IMR-90 (cell line): ENCODE data around the gene COL5A3. TPM values are rescaled to one million over a fixed set of nuclear protein-coding genes. Genes with fewer than 3 reads are reported as not detected.

Source experiments
- ATAC-seq: fragments of 200-7000 bp; cut with Tn5 transposase; 2 replicates; pipeline ENCODE4 v1.9.1; 2020; ENCODE audit warnings: low read depth, mild to moderate bottlenecking, moderate library complexity
- BruUV-seq: library from RNA; stranded (reverse); fragments of 400-500 nt; replicated peaks from 2 replicates; lab custom pipeline; 2021; lab: Mats Ljungman, UMichigan
- CTCF ChIA-PET: fragments of 300-600 bp; formaldehyde crosslinking; extraction: SDS; loops from one replicate; lab custom pipeline; 2021; ENCODE audit warnings: antibody characterized with exemption; lab: Yijun Ruan, JAX
- POLR2A ChIA-PET: fragments of 300-600 bp; sonication (Branson Sonifier 250); formaldehyde crosslinking; loops from one replicate; lab custom pipeline; 2022; ENCODE audit warnings: antibody characterized with exemption; ENCODE audit not compliant: unreplicated experiment; lab: Charles Lee
- DNase-seq: peaks from one replicate; pipeline ENCODE4 v3.0.0; 2013
- H2AFZ ChIP-seq: replicated peaks from 2 replicates; pipeline ENCODE3; 2013; ENCODE audit warnings: low read length, mild to moderate bottlenecking; ENCODE audit not compliant: poor library complexity
- H2AK5ac ChIP-seq: 2 replicates; pipeline ENCODE4 v1.6.1; 2013; ENCODE audit warnings: low read depth, low read length, inconsistent platforms
- H2AK9ac ChIP-seq: replicated peaks from 2 replicates; pipeline ENCODE3; 2013; ENCODE audit warnings: mild to moderate bottlenecking, low read depth, low read length, moderate library complexity; ENCODE audit not compliant: poor library complexity
- H2BK120ac ChIP-seq: 2 replicates; pipeline ENCODE4 v1.6.1; 2013; ENCODE audit warnings: low read depth, low read length, inconsistent platforms
- H2BK15ac ChIP-seq: 3 replicates; pipeline ENCODE4 v1.6.1; 2013; ENCODE audit warnings: low read depth, low read length, inconsistent platforms
- H2BK20ac ChIP-seq: 2 replicates; pipeline ENCODE4 v1.6.1; 2013; ENCODE audit warnings: low read depth, mild to moderate bottlenecking, inconsistent platforms, low read length, moderate library complexity
- H2BK5ac ChIP-seq: 2 replicates; pipeline ENCODE4 v1.6.1; 2013; ENCODE audit warnings: mild to moderate bottlenecking, low read depth, low read length, inconsistent platforms; ENCODE audit not compliant: poor library complexity, severe bottlenecking
- H3K14ac ChIP-seq: replicated peaks from 2 replicates; pipeline ENCODE4 v1.6.1; 2013; ENCODE audit warnings: low read depth, low read length, inconsistent platforms
- H3K18ac ChIP-seq: 2 replicates; pipeline ENCODE4 v1.6.1; 2013; ENCODE audit warnings: low read depth, low read length, control low read depth
- H3K23ac ChIP-seq: 2 replicates; pipeline ENCODE4 v1.6.1; 2013; ENCODE audit warnings: low read depth, low read length, inconsistent platforms
- H3K27ac ChIP-seq: 2 replicates; pipeline ENCODE4 v1.5.1; 2013; ENCODE audit warnings: mild to moderate bottlenecking, control low read depth, low read length; ENCODE audit not compliant: insufficient read depth
- H3K27me3 ChIP-seq: 2 replicates; pipeline ENCODE4 v1.6.1; 2013; ENCODE audit warnings: low read length; ENCODE audit not compliant: control insufficient read depth, insufficient read depth
- H3K36me3 ChIP-seq: 2 replicates; pipeline ENCODE4 v1.6.1; 2013; ENCODE audit warnings: low read length, mixed read lengths; ENCODE audit not compliant: control insufficient read depth, insufficient read depth
- H3K4ac ChIP-seq: 2 replicates; pipeline ENCODE4 v1.6.1; 2013; ENCODE audit warnings: low read depth, low read length, inconsistent platforms
- H3K4me1 ChIP-seq: 2 replicates; pipeline ENCODE4 v1.6.1; 2013; ENCODE audit warnings: low read length, mixed read lengths; ENCODE audit not compliant: control insufficient read depth, insufficient read depth
- H3K4me2 ChIP-seq: 2 replicates; pipeline ENCODE4 v1.6.1; 2013; ENCODE audit warnings: low read depth, mild to moderate bottlenecking, control low read depth, low read length, moderate library complexity
- H3K4me3 ChIP-seq: 2 replicates; pipeline ENCODE4 v1.5.1; 2013; ENCODE audit warnings: low read depth, mild to moderate bottlenecking, control low read depth, low read length, moderate library complexity; ENCODE audit not compliant: insufficient read depth
- H3K56ac ChIP-seq: 2 replicates; pipeline ENCODE4 v1.6.1; 2013; ENCODE audit warnings: low read length, inconsistent platforms; ENCODE audit not compliant: insufficient read depth; ENCODE audit errors: extremely low read depth
- H3K79me1 ChIP-seq, 2 experiments: 2 replicates each; pipeline ENCODE4 v1.6.1; 2013; ENCODE audit warnings: low read length in 2 of 2, inconsistent platforms in 1 of 2, low read depth in 1 of 2
- H3K9ac ChIP-seq: 2 replicates; pipeline ENCODE4 v1.6.1; 2013; ENCODE audit warnings: low read depth, low read length, control low read depth
- H3K9me1 ChIP-seq: 2 replicates; pipeline ENCODE4 v1.6.1; 2013; ENCODE audit warnings: low read length, inconsistent platforms; ENCODE audit not compliant: insufficient read depth
- H3K9me3 ChIP-seq: 2 replicates; pipeline ENCODE4 v1.6.1; 2013; ENCODE audit warnings: low read length; ENCODE audit not compliant: control insufficient read depth, insufficient read depth
- H4K20me1 ChIP-seq: 2 replicates; pipeline ENCODE4 v1.6.1; 2013; ENCODE audit warnings: low read length, inconsistent platforms; ENCODE audit not compliant: insufficient read depth
- H4K5ac ChIP-seq: 2 replicates; pipeline ENCODE4 v1.6.1; 2013; ENCODE audit warnings: mild to moderate bottlenecking, low read depth, low read length, control low read depth
- H4K8ac ChIP-seq, 2 experiments: 2 replicates each; pipeline ENCODE4 v1.6.1; 2013; ENCODE audit warnings: low read depth in 2 of 2, low read length in 2 of 2, control low read depth in 1 of 2, inconsistent platforms in 1 of 2
- H4K91ac ChIP-seq: 2 replicates; pipeline ENCODE4 v1.6.1; 2013; ENCODE audit warnings: low read depth, low read length, inconsistent platforms; ENCODE audit not compliant: insufficient read depth
- BHLHE40 ChIP-seq: fragments of 150-350 bp; IDR thresholded peaks from 2 replicates; pipeline ENCODE4 v1.6.1; 2016; ENCODE audit warnings: mild to moderate bottlenecking, low read depth, low read length
- CEBPB ChIP-seq: IDR thresholded peaks from 2 replicates; pipeline ENCODE4 v1.6.1; 2012; ENCODE audit warnings: low read depth, low read length, improper control_type of control experiment
- CHD1 ChIP-seq: IDR thresholded peaks from 2 replicates; pipeline ENCODE4 v1.6.1; 2012; ENCODE audit warnings: low read depth, low read length, improper control_type of control experiment
- FOS ChIP-seq: fragments of 150-350 bp; IDR thresholded peaks from 2 replicates; pipeline ENCODE4 v1.6.1; 2016; ENCODE audit warnings: low read depth, low read length
- MAFK ChIP-seq: IDR thresholded peaks from 2 replicates; pipeline ENCODE4 v1.6.1; 2012; ENCODE audit warnings: low read depth, low read length, improper control_type of control experiment
- MAZ ChIP-seq: IDR thresholded peaks from 2 replicates; pipeline ENCODE4 v1.6.1; 2012; ENCODE audit warnings: low read depth, mild to moderate bottlenecking, low read length, improper control_type of control experiment, moderate library complexity, borderline replicate concordance
- MXI1 ChIP-seq: IDR thresholded peaks from 2 replicates; pipeline ENCODE4 v1.6.1; 2012; ENCODE audit warnings: low read depth, mild to moderate bottlenecking, low read length, moderate library complexity, borderline replicate concordance
- NFE2L2 ChIP-seq: fragments of 150-350 bp; IDR thresholded peaks from 2 replicates; pipeline ENCODE4 v1.6.1; 2016; ENCODE audit warnings: low read depth, mild to moderate bottlenecking, low read length
- POLR2A ChIP-seq: IDR thresholded peaks from 2 replicates; pipeline ENCODE4 v1.6.1; 2012; ENCODE audit warnings: mild to moderate bottlenecking, low read depth, low read length
- RAD21 ChIP-seq: IDR thresholded peaks from 2 replicates; pipeline ENCODE4 v1.6.1; 2012; ENCODE audit warnings: low read length, improper control_type of control experiment
- RCOR1 ChIP-seq: IDR thresholded peaks from 2 replicates; pipeline ENCODE4 v1.6.1; 2012; ENCODE audit warnings: mild to moderate bottlenecking, low read length, improper control_type of control experiment; ENCODE audit not compliant: insufficient replicate concordance
- RFX5 ChIP-seq: IDR thresholded peaks from 2 replicates; pipeline ENCODE4 v1.8.0; 2012; ENCODE audit warnings: low read depth, mild to moderate bottlenecking, low read length, moderate library complexity
- SMC3 ChIP-seq: fragments of 150-350 bp; IDR thresholded peaks from 2 replicates; pipeline ENCODE4 v1.6.1; 2016; ENCODE audit warnings: low read depth, mild to moderate bottlenecking, antibody characterized with exemption, low read length, moderate library complexity
- WGBS, 2 experiments: methylation state at CpG; one replicate each; pipeline versions ENCODE4 v1.1.5 to v1.1.7; 2013; ENCODE audit warnings: missing lambda C conversion rate in 2 of 2; ENCODE audit not compliant: insufficient read length in 1 of 2; ENCODE audit errors: extremely low coverage in 2 of 2; 5-methylcytosine and 5-hydroxymethylcytosine counted together
- dilution Hi-C: fragments of 300-500 bp; cut with HindIII; formaldehyde crosslinking; loops from one replicate; pipeline ENCODE4 v1.14.3; 2018; ENCODE audit warnings: low sequenced_read_pairs; ENCODE audit not compliant: unreplicated experiment
- in situ Hi-C: fragments of 300-500 bp; cut with MboI; formaldehyde crosslinking; loops from 3 replicates; pipeline ENCODE4 v1.14.3; 2019; ENCODE audit warnings: low sequenced_read_pairs, inconsistent platforms, mixed read lengths
- intact Hi-C: fragments of 100-400 bp; cut with micrococcal nuclease; formaldehyde crosslinking; loops from 2 replicates; pipeline ENCODE4 v1.10.0; 2022
- polyA plus RNA-seq, 3 experiments: library from polyadenylated mRNA; depleted of rRNA; stranded (reverse); fragments of >200 nt; gene quantifications; 2 replicates each; pipeline ENCODE4 v1.2.3, GENCODE V29; 2012; ENCODE audit warnings: low replicate concordance in 1 of 3
- total RNA-seq: library from RNA; depleted of rRNA; stranded (reverse); fragments of >200 nt; gene quantifications from 2 replicates; pipeline ENCODE4 v1.2.3, GENCODE V29; 2012
- TF ChIP-seq, protein P1 (sequence below): fragments of 150-350 bp; IDR thresholded peaks from 2 replicates; pipeline ENCODE4 v1.6.1; 2017; ENCODE audit warnings: mild to moderate bottlenecking, antibody characterized with exemption, low read length, low read depth
- TF ChIP-seq, protein P2 (sequence below): conservative IDR thresholded peaks from 2 replicates; pipeline ENCODE4 v1.5.1; 2012; ENCODE audit warnings: mild to moderate bottlenecking, low read depth, low read length, improper control_type of control experiment
- TF ChIP-seq, protein P3 (sequence below): fragments of 150-350 bp; IDR thresholded peaks from 2 replicates; pipeline ENCODE4 v1.6.1; 2016; ENCODE audit warnings: low read depth, mild to moderate bottlenecking, low read length, moderate library complexity, borderline replicate concordance

The COL5A3 gene
- total and polyA plus RNA-seq, 2 of the 4 experiments (the other 2 are of a cell fraction): 0.54 to 1.5 TPM

DNA sequence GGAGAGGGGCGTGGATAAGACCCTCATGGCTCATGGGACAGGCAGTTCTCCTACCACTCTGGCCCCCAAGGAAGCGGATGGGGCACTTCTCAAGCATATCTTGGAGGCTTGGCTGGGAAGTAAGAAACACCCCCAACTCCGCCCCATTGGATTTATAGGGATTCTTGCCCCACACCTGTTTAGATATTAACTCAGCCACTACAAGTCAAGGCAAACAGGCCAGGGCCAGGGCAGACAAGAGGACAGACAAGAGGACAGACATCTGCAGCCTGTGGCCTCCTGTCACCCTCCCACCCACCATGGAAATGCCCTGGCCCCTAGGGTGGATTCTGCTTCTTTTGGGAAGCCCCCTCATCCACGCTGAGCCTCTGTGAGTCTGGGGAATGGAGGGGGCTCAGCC is 27.1 kb upstream of the COL5A3 start:
- Histone ChIP-seq H4K20me1 (no peaks in the 10 kb centered on the region), H2BK5ac (no peak overlapping the region), H3K4me2 (no peak overlapping the region), H2BK120ac (no peak overlapping the region), H3K4me1 (no peaks in the 10 kb centered on the region), H3K4ac (no peak overlapping the region), H2AFZ (no peak overlapping the region), H2BK15ac (no peak overlapping the region), H4K91ac (no peak overlapping the region), H4K8ac (no peak overlapping the region), H3K9ac (no peak overlapping the region), H3K79me1 (no peaks in the 10 kb centered on the region), H3K4me3 (no peak overlapping the region), H2BK20ac (no peak overlapping the region), H3K56ac (no peak overlapping the region), H3K9me3 (peaks cover 22% of the 10 kb centered on the region), H3K9me1 (no peaks in the 10 kb centered on the region), H2AK5ac (no peak overlapping the region), H3K27ac (no peak overlapping the region), H3K36me3 (no peaks in the 10 kb centered on the region), H3K23ac (no peak overlapping the region), H2AK9ac (no peak overlapping the region), H3K18ac (no peak overlapping the region), H3K14ac (no peak overlapping the region), H3K27me3 (peaks cover 42% of the 10 kb centered on the region), H4K5ac (no peak overlapping the region)
- intact Hi-C loops (no loop called here), dilution Hi-C loops (no loop called here), in situ Hi-C loops (no loop called here)
- TF ChIP-seq BHLHE40: no peak
- TF ChIP-seq MXI1: no peak
- no peak for TF ChIP-seq RFX5
- TF ChIP-seq NFE2L2: no peak
- TF ChIP-seq RAD21: no peak
- no peak for TF ChIP-seq RCOR1
- no peak for TF ChIP-seq POLR2A
- no peak for TF ChIP-seq MAZ
- no peak for TF ChIP-seq SMC3
- TF ChIP-seq, protein P1, sequence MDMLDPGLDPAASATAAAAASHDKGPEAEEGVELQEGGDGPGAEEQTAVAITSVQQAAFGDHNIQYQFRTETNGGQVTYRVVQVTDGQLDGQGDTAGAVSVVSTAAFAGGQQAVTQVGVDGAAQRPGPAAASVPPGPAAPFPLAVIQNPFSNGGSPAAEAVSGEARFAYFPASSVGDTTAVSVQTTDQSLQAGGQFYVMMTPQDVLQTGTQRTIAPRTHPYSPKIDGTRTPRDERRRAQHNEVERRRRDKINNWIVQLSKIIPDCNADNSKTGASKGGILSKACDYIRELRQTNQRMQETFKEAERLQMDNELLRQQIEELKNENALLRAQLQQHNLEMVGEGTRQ: no peak
- TF ChIP-seq MAFK: no peak
- no peak for TF ChIP-seq CHD1
- TF ChIP-seq, protein P2, sequence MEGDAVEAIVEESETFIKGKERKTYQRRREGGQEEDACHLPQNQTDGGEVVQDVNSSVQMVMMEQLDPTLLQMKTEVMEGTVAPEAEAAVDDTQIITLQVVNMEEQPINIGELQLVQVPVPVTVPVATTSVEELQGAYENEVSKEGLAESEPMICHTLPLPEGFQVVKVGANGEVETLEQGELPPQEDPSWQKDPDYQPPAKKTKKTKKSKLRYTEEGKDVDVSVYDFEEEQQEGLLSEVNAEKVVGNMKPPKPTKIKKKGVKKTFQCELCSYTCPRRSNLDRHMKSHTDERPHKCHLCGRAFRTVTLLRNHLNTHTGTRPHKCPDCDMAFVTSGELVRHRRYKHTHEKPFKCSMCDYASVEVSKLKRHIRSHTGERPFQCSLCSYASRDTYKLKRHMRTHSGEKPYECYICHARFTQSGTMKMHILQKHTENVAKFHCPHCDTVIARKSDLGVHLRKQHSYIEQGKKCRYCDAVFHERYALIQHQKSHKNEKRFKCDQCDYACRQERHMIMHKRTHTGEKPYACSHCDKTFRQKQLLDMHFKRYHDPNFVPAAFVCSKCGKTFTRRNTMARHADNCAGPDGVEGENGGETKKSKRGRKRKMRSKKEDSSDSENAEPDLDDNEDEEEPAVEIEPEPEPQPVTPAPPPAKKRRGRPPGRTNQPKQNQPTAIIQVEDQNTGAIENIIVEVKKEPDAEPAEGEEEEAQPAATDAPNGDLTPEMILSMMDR: no peak
- TF ChIP-seq CEBPB: no peak
- TF ChIP-seq, protein P3, sequence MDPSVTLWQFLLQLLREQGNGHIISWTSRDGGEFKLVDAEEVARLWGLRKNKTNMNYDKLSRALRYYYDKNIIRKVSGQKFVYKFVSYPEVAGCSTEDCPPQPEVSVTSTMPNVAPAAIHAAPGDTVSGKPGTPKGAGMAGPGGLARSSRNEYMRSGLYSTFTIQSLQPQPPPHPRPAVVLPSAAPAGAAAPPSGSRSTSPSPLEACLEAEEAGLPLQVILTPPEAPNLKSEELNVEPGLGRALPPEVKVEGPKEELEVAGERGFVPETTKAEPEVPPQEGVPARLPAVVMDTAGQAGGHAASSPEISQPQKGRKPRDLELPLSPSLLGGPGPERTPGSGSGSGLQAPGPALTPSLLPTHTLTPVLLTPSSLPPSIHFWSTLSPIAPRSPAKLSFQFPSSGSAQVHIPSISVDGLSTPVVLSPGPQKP: no peak
- TF ChIP-seq FOS: no peak
- no TSS peak for BruUV-seq
- ChIA-PET CTCF (no interaction called here), POLR2A (no interaction called here)
- ATAC-seq (no peak), DNase-seq (no peak)
- no CpG with 5 or more reads among the region's 4 CpGs for WGBS, 2 experiments
